Measurements from ENCODE around the gene OR2V1. TPM values are rescaled to one million over a fixed set of nuclear protein-coding genes. Genes with fewer than 3 reads are reported as not detected.

The OR2V1 gene
- total and polyA plus RNA-seq, 2 donors (not counting 1 experiment from before 2014, with no cell fraction given) = not detected

DNA sequence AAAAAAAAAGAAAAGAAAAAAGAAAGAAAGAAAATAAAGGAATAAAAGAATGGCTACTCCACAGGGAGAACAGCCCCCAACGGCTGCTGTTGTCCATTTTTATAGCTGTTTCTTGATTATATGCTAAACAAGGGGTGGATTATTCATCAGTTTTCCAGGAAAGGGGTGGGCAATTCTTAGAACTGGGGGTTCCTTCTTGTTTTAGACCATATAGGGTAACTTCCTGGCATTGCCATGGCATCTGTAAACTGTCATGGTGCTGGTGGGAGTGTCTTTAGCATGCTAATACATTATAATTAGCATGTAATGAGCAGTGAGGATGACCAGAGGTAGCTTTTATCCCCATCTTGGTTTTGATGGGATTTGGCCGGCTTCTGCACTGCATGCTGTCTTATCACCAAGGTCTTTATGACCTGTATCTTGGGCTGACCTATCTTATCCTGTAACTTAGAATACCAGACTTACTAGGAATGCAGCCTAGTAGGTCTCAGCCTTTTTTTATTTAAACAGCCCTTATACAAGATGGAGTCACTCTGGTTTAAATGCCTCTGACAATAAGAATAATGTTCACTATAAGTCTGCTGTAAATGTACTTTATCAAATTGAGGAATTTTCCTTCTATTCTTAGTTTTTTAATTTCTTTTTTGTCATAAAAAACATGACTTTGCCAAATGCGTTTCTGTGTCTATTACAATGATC lies 45.4 kb upstream of the OR2V1 start:
- ATAC-seq (ENCODE audit: low read depth) = no peak
- no peak for DNase-seq
- H3K9ac ChIP-seq (ENCODE audit: low read length) = no peak overlapping the region
- peaks cover 15% of the 10 kb centered on the region in 2 donors for H3K4me1 ChIP-seq (ENCODE audit: control insufficient read depth in 2 of 2, insufficient read depth in 2 of 2, low read length in 2 of 2)
- TF ChIP-seq, protein P1, sequence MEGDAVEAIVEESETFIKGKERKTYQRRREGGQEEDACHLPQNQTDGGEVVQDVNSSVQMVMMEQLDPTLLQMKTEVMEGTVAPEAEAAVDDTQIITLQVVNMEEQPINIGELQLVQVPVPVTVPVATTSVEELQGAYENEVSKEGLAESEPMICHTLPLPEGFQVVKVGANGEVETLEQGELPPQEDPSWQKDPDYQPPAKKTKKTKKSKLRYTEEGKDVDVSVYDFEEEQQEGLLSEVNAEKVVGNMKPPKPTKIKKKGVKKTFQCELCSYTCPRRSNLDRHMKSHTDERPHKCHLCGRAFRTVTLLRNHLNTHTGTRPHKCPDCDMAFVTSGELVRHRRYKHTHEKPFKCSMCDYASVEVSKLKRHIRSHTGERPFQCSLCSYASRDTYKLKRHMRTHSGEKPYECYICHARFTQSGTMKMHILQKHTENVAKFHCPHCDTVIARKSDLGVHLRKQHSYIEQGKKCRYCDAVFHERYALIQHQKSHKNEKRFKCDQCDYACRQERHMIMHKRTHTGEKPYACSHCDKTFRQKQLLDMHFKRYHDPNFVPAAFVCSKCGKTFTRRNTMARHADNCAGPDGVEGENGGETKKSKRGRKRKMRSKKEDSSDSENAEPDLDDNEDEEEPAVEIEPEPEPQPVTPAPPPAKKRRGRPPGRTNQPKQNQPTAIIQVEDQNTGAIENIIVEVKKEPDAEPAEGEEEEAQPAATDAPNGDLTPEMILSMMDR (IDR thresholded peaks at IDR 0.05) = no peak
- TF ChIP-seq EZH2 (IDR thresholded peaks at IDR 0.05; ENCODE audit: borderline replicate concordance, insufficient read depth, low read depth, low read length, poor library complexity, severe bottlenecking) = no peak
- Mint-ChIP-seq H3K27ac (no peak overlapping the region), H3K9me3 (ENCODE audit: insufficient read depth) (no peaks in the 10 kb centered on the region), H3K4me3 (no peak overlapping the region), H3K27me3 (peaks cover 6% of the 10 kb centered on the region), H3K4me1 (peaks cover 16% of the 10 kb centered on the region)
- no peak overlapping the region for H3K27ac ChIP-seq (ENCODE audit: low read length in 2 of 2)
- no peak overlapping the region for H3K4me3 ChIP-seq (ENCODE audit: control extremely low read depth in 1 of 5, extremely low read depth in 1 of 5, insufficient read depth in 1 of 5, low read depth in 2 of 5, low read length in 4 of 5)
- no peaks in the 10 kb centered on the region for H3K79me2 ChIP-seq (ENCODE audit: control insufficient read depth, insufficient read depth, low read length)
- no peaks in the 10 kb centered on the region for H4K20me1 ChIP-seq (ENCODE audit: control insufficient read depth, insufficient read depth, low read length, poor library complexity, severe bottlenecking)
- intact Hi-C loops (cut with micrococcal nuclease) = no loop called here
- peaks cover 0 to 21% (median 3%) of the 10 kb centered on the region in 3 donors for H3K9me3 ChIP-seq (ENCODE audit: control extremely low read depth in 1 of 3, control insufficient read depth in 2 of 3, insufficient read depth in 1 of 3, low read length in 2 of 3)
- no peak overlapping the region for H2AFZ ChIP-seq (ENCODE audit: insufficient read depth, low read depth, low read length, poor library complexity, severe bottlenecking)
- CTCF ChIA-PET = no interaction called here
- no peak overlapping the region for H3K4me2 ChIP-seq (replicated peaks; ENCODE audit: low read depth, low read length, poor library complexity, severe bottlenecking)
- WGBS (ENCODE audit: insufficient coverage) = 52% methylated on average over 2 of the region's 3 CpGs
- H3K36me3 ChIP-seq (replicated peaks in 1 of 2; ENCODE audit: control extremely low read depth in 1 of 2, control insufficient read depth in 1 of 2, extremely low read depth in 1 of 2, insufficient read depth in 2 of 2, low read length in 1 of 2) = no peaks in the 10 kb centered on the region
- POLR2A ChIA-PET = no interaction called here
- H3K27me3 ChIP-seq (replicated peaks in 1 of 4; ENCODE audit: control extremely low read depth in 1 of 4, control insufficient read depth in 3 of 4, insufficient read depth in 4 of 4, low read length in 3 of 4) = peaks cover 0 to 29% (median 2%) of the 10 kb centered on the region in 4 experiments

Measured in B cell (primary cell).